GM18861 (cell line): ENCODE data around the gene LGALS16.
"Not testable (repeated sequence)": the region's sequence is repeated elsewhere in the genome, so short reads cannot be mapped to it uniquely, and the experiment has no call there.

Experiments used
- ATAC-seq: cut with Tn5 transposase; IDR thresholded peaks from one replicate; pipeline ENCODE4 v1.9.1; 2021; ENCODE audit not compliant: unreplicated experiment

Gene LGALS16

GRCh38 chr19:39655613-39656012 is at the start of gene LGALS16:
Gene LGALS16, plus strand, starts transcription at chr19:39655913. Its CDS starts 49 bp downstream, at chr19:39655962.
- no peak for ATAC-seq

- no peak for ATAC-seq
Observed at GRCh38 chr19:39607021-39607420, 48.7 kb upstream of the LGALS16 start.

- ATAC-seq, result no peak
Observed at GRCh38 chr19:39607561-39607960, 48.2 kb upstream of the LGALS16 start.

GRCh38 chr19:39613597-39613996 is 42.1 kb upstream of the LGALS16 start:
- ATAC-seq, result no peak

GRCh38 chr19:39617745-39618144 is 38.0 kb upstream of the LGALS16 start:
- no peak for ATAC-seq

GRCh38 chr19:39623946-39624345 is 31.8 kb upstream of the LGALS16 start:
- ATAC-seq, result no peak

- ATAC-seq, result not testable (repeated sequence)
Observed at GRCh38 chr19:39627631-39628030, 28.1 kb upstream of the LGALS16 start.

GRCh38 chr19:39631178-39631577 is 24.5 kb upstream of the LGALS16 start:
- no peak for ATAC-seq

- no peak for ATAC-seq
Observed at GRCh38 chr19:39631626-39632025, 24.1 kb upstream of the LGALS16 start.

- ATAC-seq, result no peak
Observed at GRCh38 chr19:39637891-39638290, 17.8 kb upstream of the LGALS16 start.

GRCh38 chr19:39641773-39642172 is 13.9 kb upstream of the LGALS16 start:
- peak; percentile 45 for ATAC-seq

- ATAC-seq, result no peak
Observed at GRCh38 chr19:39643591-39643990, 12.1 kb upstream of the LGALS16 start.

GRCh38 chr19:39645800-39646411 is 9.8 kb upstream of the LGALS16 start:
- no peak for ATAC-seq

GRCh38 chr19:39647918-39648317 is 7.8 kb upstream of the LGALS16 start:
- no peak for ATAC-seq

- ATAC-seq, result no peak
Observed at GRCh38 chr19:39659791-39660190, 4.1 kb downstream of the LGALS16 start.

- ATAC-seq, result no peak
Observed at GRCh38 chr19:39660661-39661060, 4.9 kb downstream of the LGALS16 start.

- ATAC-seq, result no peak
Observed at GRCh38 chr19:39661565-39661964, 5.9 kb downstream of the LGALS16 start.

GRCh38 chr19:39669860-39670259 is 14.1 kb downstream of the LGALS16 start:
- not testable (repeated sequence) for ATAC-seq

GRCh38 chr19:39670998-39671397 is 15.3 kb downstream of the LGALS16 start:
- no peak for ATAC-seq

GRCh38 chr19:39671739-39672363 is 16.1 kb downstream of the LGALS16 start:
- ATAC-seq, result no peak

- no peak for ATAC-seq
Observed at GRCh38 chr19:39672473-39672872, 16.8 kb downstream of the LGALS16 start.

GRCh38 chr19:39673862-39674261 is 18.1 kb downstream of the LGALS16 start:
- not testable (repeated sequence) for ATAC-seq

- no peak for ATAC-seq
Observed at GRCh38 chr19:39676004-39676403, 20.3 kb downstream of the LGALS16 start.
